ENCODE measurements around the gene SMTNL2.

The SMTNL2 gene

DNA sequence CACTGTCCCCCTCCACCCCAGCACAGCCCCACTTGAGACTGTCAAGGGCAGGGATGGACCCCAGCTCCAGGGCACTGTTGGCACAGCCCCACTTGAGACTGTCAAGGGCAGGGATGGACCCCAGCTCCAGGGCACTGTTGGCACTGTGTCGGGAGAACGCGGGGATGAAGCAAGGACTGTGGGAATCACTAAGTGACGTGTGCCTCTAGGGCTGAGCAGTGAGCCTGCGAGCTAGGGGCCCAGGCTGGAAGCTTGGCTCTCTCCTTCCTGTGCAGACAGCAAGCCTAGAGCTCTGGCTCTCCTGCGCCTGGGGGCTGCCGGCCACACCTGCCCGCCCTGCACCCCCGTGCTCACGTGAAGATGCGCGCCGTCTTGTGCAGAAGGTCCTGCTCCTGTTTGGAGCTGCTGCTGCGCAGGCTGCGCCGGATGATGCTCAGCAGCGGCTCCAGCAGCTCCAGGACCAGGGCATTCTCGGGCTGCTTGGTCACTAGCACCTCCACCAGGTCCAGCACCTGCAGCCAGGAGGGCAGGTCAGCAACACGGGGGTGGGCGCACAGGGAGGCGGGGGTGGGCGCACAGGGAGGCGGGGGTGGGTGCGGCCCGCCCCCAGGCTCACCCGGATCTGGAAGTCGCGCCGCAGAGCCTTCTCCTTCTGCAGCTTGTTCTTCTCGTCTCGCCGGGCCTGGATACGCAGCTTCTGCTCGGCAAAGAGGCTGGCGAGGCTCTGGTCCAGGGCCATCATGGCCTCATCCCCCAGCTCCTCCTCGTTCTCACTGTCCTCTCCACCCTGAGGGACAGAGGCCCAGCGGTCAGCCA lies 40.0 kb upstream of the SMTNL2 start:
- CTCF ChIA-PET: interaction anchor here (0.9 to 1.5 kb wide), 2 partner anchors 120 to 123 kb away, joined by 3 to 5 read pairs; no protein-coding TSS in a partner anchor
- DNase-seq (ENCODE audit: low spot score): no peak
- TF ChIP-seq, protein P1, sequence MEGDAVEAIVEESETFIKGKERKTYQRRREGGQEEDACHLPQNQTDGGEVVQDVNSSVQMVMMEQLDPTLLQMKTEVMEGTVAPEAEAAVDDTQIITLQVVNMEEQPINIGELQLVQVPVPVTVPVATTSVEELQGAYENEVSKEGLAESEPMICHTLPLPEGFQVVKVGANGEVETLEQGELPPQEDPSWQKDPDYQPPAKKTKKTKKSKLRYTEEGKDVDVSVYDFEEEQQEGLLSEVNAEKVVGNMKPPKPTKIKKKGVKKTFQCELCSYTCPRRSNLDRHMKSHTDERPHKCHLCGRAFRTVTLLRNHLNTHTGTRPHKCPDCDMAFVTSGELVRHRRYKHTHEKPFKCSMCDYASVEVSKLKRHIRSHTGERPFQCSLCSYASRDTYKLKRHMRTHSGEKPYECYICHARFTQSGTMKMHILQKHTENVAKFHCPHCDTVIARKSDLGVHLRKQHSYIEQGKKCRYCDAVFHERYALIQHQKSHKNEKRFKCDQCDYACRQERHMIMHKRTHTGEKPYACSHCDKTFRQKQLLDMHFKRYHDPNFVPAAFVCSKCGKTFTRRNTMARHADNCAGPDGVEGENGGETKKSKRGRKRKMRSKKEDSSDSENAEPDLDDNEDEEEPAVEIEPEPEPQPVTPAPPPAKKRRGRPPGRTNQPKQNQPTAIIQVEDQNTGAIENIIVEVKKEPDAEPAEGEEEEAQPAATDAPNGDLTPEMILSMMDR (conservative IDR thresholded peaks at IDR 0.05; ENCODE audit: low read depth): no peak

DNA sequence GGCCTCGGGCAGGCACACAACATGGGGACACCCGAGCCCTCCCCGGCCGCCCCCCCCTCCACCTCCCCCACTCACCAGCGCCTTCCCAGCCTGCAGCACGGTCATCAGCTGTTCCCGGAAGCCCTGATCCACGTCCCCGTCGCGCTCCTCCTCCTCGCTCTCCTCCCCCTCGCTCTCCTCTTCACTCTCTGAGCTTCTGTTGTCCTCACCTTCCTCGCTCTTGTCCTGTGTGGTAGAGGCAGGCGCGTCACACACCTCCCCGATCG lies 39.4 kb upstream of the SMTNL2 start:
- TF ChIP-seq, protein P1 (conservative IDR thresholded peaks at IDR 0.05; ENCODE audit: low read depth): no peak
- no peak for DNase-seq (ENCODE audit: low spot score)
- CTCF ChIA-PET: interaction anchor here (0.9 to 1.5 kb wide), 2 partner anchors 121 to 124 kb away, joined by 3 to 5 read pairs; no protein-coding TSS in a partner anchor
- POLR2A ChIA-PET (ENCODE audit: low non-redundant PET): no interaction called here
- H3K27ac ChIP-seq: no peak overlapping the region

More for the DNA sequence above, 40.0 kb upstream of the SMTNL2 start:
- H3K27ac ChIP-seq: peak overlapping the region; percentile 49
- POLR2A ChIA-PET (ENCODE audit: low non-redundant PET): no interaction called here

DNA sequence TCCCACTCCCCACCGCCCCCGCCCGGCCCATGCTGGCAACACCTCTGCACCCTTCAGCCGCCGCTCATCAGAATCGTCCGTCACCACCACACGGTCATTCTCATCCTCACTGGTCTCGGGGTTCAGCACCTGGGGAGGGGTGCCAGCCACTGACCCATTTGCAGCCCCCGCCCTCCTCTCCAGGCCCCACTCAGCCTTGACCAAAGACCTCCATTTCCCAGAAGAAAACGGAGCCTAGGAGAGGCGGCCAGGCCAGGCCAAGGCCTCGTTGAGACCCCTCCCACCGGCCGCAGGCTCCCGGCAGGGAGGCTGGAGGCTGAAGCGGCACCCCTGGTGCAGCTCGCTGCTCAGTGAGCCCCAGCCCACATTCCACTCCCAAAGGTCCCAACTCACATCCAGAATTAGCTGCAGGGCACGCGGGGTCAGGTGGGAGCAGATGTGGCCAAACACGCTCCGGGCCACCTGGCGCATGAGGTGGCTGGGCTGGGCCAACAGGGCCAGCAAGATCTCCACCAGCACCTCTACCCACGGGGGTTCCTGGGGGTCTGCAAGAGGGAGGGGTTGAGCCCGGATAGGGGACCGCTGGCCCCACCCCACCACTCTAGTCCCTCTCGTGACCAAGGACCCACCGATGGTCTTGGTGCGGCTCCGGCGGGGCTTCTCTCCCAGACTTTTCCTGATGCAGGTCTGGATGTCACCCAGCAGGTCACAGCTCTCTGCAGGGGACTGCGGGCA lies 38.9 kb upstream of the SMTNL2 start:
- ChIA-PET POLR2A (ENCODE audit: low non-redundant PET) (no interaction called here), CTCF (interaction anchor here (0.6 kb wide), 1 partner anchor 18 kb away, joined by 4 read pairs; no protein-coding TSS in a partner anchor)
- no peak for DNase-seq (ENCODE audit: low spot score)
- TF ChIP-seq, protein P1 (conservative IDR thresholded peaks at IDR 0.05; ENCODE audit: low read depth): no peak
- H3K27ac ChIP-seq: 0 out of 2 replicates have a peak overlapping the region, but pooled peaks have one; percentile 31

DNA sequence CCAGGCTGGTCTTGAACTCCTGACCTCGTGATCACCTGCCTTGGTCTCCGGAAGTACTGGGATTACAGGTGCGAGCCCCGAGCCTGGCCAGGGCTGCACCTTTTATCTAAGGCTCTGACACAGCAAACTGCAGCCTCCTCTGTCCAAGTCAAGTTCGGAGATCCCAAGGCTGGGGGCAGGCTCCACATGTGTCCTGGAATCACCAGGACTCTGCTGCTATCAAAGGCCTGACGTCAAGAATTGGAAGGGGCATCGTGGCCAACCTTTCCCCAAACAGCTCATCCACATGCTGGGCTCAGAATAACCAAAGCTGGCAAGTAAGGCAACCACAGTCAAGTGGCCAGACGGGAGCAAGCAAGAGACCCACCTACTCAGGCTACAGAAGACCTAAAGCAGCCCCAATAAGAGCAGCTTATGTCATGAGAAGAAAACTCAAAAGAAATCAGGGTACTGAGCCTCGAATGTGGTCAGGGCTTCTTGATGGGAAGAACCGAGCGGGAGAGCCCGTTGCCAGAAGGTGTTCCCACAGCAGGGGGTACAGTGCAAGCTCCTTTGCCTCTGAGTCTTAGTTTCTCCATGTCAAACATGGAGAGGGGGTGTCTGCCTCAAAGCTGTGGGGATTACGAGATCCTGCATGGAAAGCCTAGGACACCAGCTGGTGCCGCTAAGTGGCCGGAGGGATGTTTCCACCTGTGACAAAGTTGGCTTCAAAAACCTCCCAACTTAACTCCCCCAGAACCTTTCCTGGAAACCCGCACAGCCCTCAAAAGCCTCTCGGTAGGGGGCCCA lies 37.0 kb upstream of the SMTNL2 start:
- DNase-seq (ENCODE audit: low spot score): no peak
- TF ChIP-seq, protein P1 (conservative IDR thresholded peaks at IDR 0.05; ENCODE audit: low read depth): no peak
- CTCF ChIA-PET: interaction anchor here (0.5 to 0.6 kb wide), 2 partner anchors 19 to 28 kb away, joined by 3 read pairs; no protein-coding TSS in a partner anchor
- POLR2A ChIA-PET (ENCODE audit: low non-redundant PET): no interaction called here
- H3K27ac ChIP-seq: peak overlapping the region; percentile 10

DNA sequence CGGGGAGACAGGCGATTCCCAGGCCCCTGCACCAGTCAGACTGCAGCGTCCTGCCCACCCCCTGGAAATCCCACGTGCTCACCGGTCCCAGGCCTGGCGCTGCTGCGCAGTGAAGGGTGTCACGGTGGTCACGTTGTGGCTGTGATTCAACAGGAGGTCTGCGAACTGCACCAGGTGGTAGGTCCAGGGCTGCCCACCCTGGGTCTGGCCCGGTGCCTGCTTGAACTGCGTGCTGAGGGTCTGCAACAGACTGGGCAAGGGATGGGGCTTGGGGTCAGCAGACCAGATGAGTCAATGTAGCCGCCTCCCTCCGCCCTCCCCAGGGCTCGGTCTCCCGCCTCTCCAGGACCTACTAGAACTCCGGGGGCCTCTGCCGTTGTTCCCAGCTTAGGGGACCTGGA lies 36.3 kb upstream of the SMTNL2 start:
- POLR2A ChIA-PET (ENCODE audit: low non-redundant PET): no interaction called here
- CTCF ChIA-PET: no interaction called here
- peak overlapping the region; percentile 10; the same call in 1 of the 2 replicates for H3K27ac ChIP-seq
- TF ChIP-seq, protein P1 (conservative IDR thresholded peaks at IDR 0.05; ENCODE audit: low read depth): no peak
- no peak for DNase-seq (ENCODE audit: low spot score)

Data from RWPE1 (cell line).